HCT116 (cell line): Measurements from ENCODE around the gene PRSS57.

Experiments used
- CTCF ChIP-seq, 3 experiments: fragments of 200-600 bp in 1 of 3; sonication (generic) in 1 of 3; IDR thresholded peaks in 2 of 3; conservative IDR thresholded peaks in 1 of 3; 2 replicates each; pipeline ENCODE4 v1.5.1; 2012 to 2017; ENCODE audit warnings: low read depth in 2 of 3, low read length in 2 of 3, antibody characterized with exemption in 1 of 3, borderline replicate concordance in 1 of 3, control low read depth in 1 of 3, mild to moderate bottlenecking in 1 of 3, mixed read lengths in 1 of 3, mixed run types in 1 of 3, moderate library complexity in 1 of 3; ENCODE audit not compliant: insufficient read depth in 1 of 3
- POLR2A ChIP-seq: IDR thresholded peaks from 2 replicates; pipeline ENCODE4 v1.7.0; 2011; ENCODE audit warnings: borderline replicate concordance; ENCODE audit not compliant: insufficient read depth, insufficient read length; ENCODE audit errors: extremely low read depth

DNA sequence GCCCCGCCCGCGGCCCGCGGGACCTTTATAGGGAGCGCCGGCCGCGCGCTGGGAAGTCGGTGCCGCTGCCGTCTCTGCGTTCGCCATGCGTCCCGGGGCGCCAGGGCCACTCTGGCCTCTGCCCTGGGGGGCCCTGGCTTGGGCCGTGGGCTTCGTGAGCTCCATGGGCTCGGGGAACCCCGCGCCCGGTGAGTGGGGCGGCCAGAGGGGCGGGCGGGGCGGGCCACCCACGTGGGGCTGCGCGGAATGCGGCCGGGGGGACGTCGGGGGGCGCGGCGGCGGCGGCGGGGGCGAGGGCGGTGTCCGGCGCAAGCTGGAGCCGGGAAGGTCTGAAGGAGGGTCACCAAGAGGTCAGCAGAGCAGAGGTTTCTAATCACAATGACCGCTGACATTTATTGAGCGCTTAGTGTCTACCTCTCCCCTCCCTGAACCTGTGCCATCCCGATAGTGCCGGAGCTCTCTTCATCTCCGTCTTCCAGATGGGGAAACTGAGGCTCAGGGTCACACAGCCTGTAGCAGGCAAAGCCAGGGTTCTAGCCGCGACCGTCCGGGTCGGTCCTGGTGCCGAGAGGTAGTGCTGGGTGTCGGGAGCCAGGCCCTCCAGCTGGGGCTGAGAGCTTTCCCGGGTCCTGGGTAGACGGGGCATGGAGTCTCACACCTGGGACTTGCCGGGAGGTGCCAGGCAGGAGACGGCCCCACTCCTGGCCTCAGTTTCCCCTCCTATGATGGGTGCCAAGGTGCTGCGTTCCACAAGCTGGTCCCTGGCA, 18.7 kb downstream of the PRSS57 start, which contains the start of gene FSTL3:
- no peak for TF ChIP-seq CTCF (IDR thresholded peaks at IDR 0.05 in 2 of 3, conservative IDR thresholded peaks at IDR 0.05 in 1 of 3; ENCODE audit: borderline replicate concordance in 1 of 3, insufficient read depth in 1 of 3, low read depth in 2 of 3, low read length in 2 of 3)
- TF ChIP-seq POLR2A: no peak
